Keratinocyte (primary cell): ENCODE data around the gene MSANTD1. TPM values are rescaled to one million over a fixed set of nuclear protein-coding genes. Genes with fewer than 3 reads are reported as not detected.

Source experiments
- DNase-seq: peaks from one replicate; pipeline ENCODE4 v3.0.0-alpha.2; 2011; ENCODE audit warnings: low read depth, missing footprints, low spot score
- FAIRE-seq: peaks from 2 replicates; lab custom pipeline; 2011; peaks lifted over from hg19 to GRCh38; lab: Jason Lieb, UNC
- H2AFZ ChIP-seq: 2 replicates; pipeline ENCODE4 v1.6.0; 2012; ENCODE audit warnings: low read length, control low read depth, inconsistent platforms; ENCODE audit not compliant: control insufficient read depth
- H3K27ac ChIP-seq: 2 replicates; pipeline ENCODE4 v1.5.1; 2011; ENCODE audit warnings: low read length; ENCODE audit not compliant: control insufficient read depth, insufficient read depth
- H3K27me3 ChIP-seq: 3 replicates; pipeline ENCODE4 v1.6.0; 2011; ENCODE audit warnings: low read length; ENCODE audit not compliant: control insufficient read depth, insufficient read depth; ENCODE audit errors: extremely low read depth
- H3K36me3 ChIP-seq, 2 experiments: 2 replicates in 1 of 2; 3 replicates in 1 of 2; pipeline ENCODE4 v1.5.1; 2011; ENCODE audit warnings: low read length in 2 of 2, mild to moderate bottlenecking in 1 of 2; ENCODE audit not compliant: control insufficient read depth in 2 of 2, insufficient read depth in 2 of 2; ENCODE audit errors: extremely low read depth in 1 of 2
- H3K4me1 ChIP-seq: 3 replicates; pipeline ENCODE4 v1.5.1; 2011; ENCODE audit warnings: low read length; ENCODE audit not compliant: control insufficient read depth, insufficient read depth; ENCODE audit errors: extremely low read depth
- H3K4me2 ChIP-seq: 3 replicates; pipeline ENCODE4 v1.6.0; 2011; ENCODE audit warnings: low read depth, low read length; ENCODE audit not compliant: control insufficient read depth, insufficient read depth; ENCODE audit errors: extremely low read depth
- H3K4me3 ChIP-seq, 3 experiments: fragments of 200-600 bp in 1 of 3; sonication (generic) in 1 of 3; 2 replicates in 2 of 3; 3 replicates in 1 of 3; pipeline ENCODE4 v1.5.1; 2011 to 2016; ENCODE audit warnings: low read length in 3 of 3, mild to moderate bottlenecking in 3 of 3, control low read depth in 2 of 3, inconsistent platforms in 1 of 3, low read depth in 1 of 3, mixed read lengths in 1 of 3, mixed run types in 1 of 3, moderate library complexity in 1 of 3; ENCODE audit not compliant: control insufficient read depth in 2 of 3, insufficient read depth in 2 of 3; ENCODE audit errors: extremely low read depth in 1 of 3
- H3K79me2 ChIP-seq: 2 replicates; pipeline ENCODE4 v1.6.0; 2012; ENCODE audit warnings: low read length; ENCODE audit not compliant: control insufficient read depth, insufficient read depth
- H3K9ac ChIP-seq: 3 replicates; pipeline ENCODE4 v1.6.0; 2011; ENCODE audit warnings: low read length; ENCODE audit not compliant: control insufficient read depth, insufficient read depth; ENCODE audit errors: extremely low read depth
- H3K9me1 ChIP-seq: 3 replicates; pipeline ENCODE4 v1.6.0; 2011; ENCODE audit warnings: low read length; ENCODE audit not compliant: control insufficient read depth, insufficient read depth; ENCODE audit errors: extremely low read depth
- H3K9me3 ChIP-seq: 2 replicates; pipeline ENCODE4 v1.5.1; 2012; ENCODE audit warnings: low read depth, low read length; ENCODE audit not compliant: control insufficient read depth
- H4K20me1 ChIP-seq: 3 replicates; pipeline ENCODE4 v1.6.0; 2011; ENCODE audit warnings: low read length; ENCODE audit not compliant: control insufficient read depth, insufficient read depth; ENCODE audit errors: extremely low read depth
- CTCF ChIP-seq, 3 experiments: IDR thresholded peaks in 1 of 3; conservative IDR thresholded peaks in 1 of 3; optimal IDR thresholded peaks in 1 of 3; 2 replicates in 2 of 3; 3 replicates in 1 of 3; pipeline versions ENCODE3 to v1.5.1; 2011; ENCODE audit warnings: low read length in 3 of 3, mild to moderate bottlenecking in 3 of 3, moderate library complexity in 2 of 3, control low read depth in 1 of 3, inconsistent platforms in 1 of 3; ENCODE audit not compliant: insufficient read depth in 2 of 3; ENCODE audit errors: extremely low read depth in 1 of 3
- EZH2 ChIP-seq: IDR thresholded peaks from one replicate; pipeline ENCODE4 v1.6.1; 2012; ENCODE audit warnings: inconsistent platforms, mild to moderate bottlenecking, low read length, moderate library complexity
- dilution Hi-C: fragments of 300-500 bp; cut with MboI; formaldehyde crosslinking; loops from one replicate; pipeline ENCODE4 v1.7.0; 2020; ENCODE audit warnings: low sequenced_read_pairs; ENCODE audit not compliant: extremely low pct_ligation_motif_present
- polyA minus RNA-seq, 3 experiments: library from RNA; depleted of rRNA, polyadenylated mRNA; stranded (reverse); fragments of >200 nt; gene quantifications; 1 replicate in 1 of 3; 2 replicates in 1 of 3; 3 replicates in 1 of 3; pipeline ENCODE4 v1.2.3, GENCODE V29; 2011
- polyA plus RNA-seq, 5 experiments: library from polyadenylated mRNA; depleted of rRNA in 3 of 5; stranded (reverse) in 3 of 5; stranded (forward) in 1 of 5; unstranded in 1 of 5; fragments of >200 nt; gene quantifications; 1 replicate in 1 of 5; 2 replicates in 3 of 5; 3 replicates in 1 of 5; pipeline versions ENCODE4 v1.2.1 to v1.2.3, GENCODE V29; 2011 to 2012; ENCODE audit warnings: missing spikeins in 2 of 5, low read depth in 1 of 5, low replicate concordance in 1 of 5

MSANTD1 gene
- polyA plus RNA-seq = 0.05 to 0.13 TPM in 2 of 3 replicates, not detected in the other
- polyA plus RNA-seq (2011; ENCODE audit: low read depth) = not detected
- polyA plus RNA-seq (2011; cell fraction: cytosol; rRNA removed) = not detected in 2 replicates
- polyA plus RNA-seq (2011; cell fraction: nucleus; rRNA removed) = 0.70 and 1.1 TPM in 2 replicates
- polyA plus RNA-seq (2012; ENCODE audit: low replicate concordance) = 0.06 and 0.21 TPM in 2 replicates
- 0.30 to 0.93 TPM (median 0.33 TPM) in 3 replicates for polyA minus RNA-seq
- not detected for polyA minus RNA-seq (2011; cell fraction: cytosol; rRNA and poly(A)+ RNA removed)
- 1.6 and 4.0 TPM in 2 replicates for polyA minus RNA-seq (2011; cell fraction: nucleus; rRNA and poly(A)+ RNA removed)

DNA sequence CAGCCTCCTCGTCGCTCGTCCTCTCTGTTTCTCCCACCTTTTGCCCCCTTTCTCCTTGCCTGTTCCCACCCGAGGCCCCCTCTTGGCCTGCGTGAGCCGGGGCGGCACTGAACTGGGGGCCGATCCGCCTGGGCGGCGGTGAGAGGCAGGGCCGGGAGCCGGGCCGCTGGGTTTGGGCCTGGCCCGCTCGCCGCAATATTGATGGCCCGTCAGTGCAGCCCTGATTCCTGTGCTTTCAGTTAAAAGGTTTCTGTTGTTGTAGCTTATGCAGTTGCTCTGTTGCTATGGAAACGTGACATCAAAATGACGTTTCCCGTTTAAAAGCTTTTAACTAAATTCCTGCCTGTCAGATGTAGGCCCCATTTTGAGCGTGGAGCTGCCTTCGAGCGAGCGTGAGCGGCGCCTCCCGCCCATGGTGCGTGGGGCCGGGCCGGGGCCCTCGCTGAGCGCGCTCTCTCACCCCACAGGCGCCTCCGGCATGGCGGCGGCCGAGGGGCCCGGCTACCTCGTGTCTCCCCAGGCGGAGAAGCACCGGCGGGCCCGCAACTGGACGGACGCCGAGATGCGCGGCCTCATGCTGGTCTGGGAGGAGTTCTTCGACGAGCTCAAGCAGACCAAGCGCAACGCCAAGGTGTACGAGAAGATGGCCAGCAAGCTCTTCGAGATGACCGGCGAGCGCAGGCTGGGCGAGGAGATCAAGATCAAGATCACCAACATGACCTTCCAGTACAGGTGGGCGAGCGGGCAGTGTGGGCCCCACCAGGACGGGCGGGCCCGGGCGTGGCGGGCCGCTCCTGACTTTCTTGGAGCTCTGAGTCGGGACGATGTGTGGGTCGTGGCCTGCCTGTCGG is at the start of gene MSANTD1:
Gene MSANTD1 (plus strand): TSS at position 349 of the 851 bp plus-strand sequence. CDS start 64 bp downstream, at position 413.
- no peak for FAIRE-seq
- dilution Hi-C loops = no loop called here
- no peaks in the 10 kb centered on the region for H3K4me1 ChIP-seq
- H3K79me2 ChIP-seq = no peaks in the 10 kb centered on the region
- no peak for DNase-seq
- no peak within 1 kb of the TSS for H3K4me3 ChIP-seq
- no peaks in the 10 kb centered on the region for H4K20me1 ChIP-seq
- no peak within 1 kb of the TSS for H2AFZ ChIP-seq
- peaks cover 0 to 1% of the 10 kb centered on the region in 2 experiments for H3K36me3 ChIP-seq
- H3K27ac ChIP-seq = no peak within 1 kb of the TSS
- no peak within 1 kb of the TSS for H3K9ac ChIP-seq
- TF ChIP-seq EZH2 (no peak), CTCF (optimal IDR thresholded peaks at IDR 0.05 in 1 of 3, IDR thresholded peaks at IDR 0.05 in 1 of 3, conservative IDR thresholded peaks at IDR 0.05 in 1 of 3; ENCODE audit: extremely low read depth in 1 of 3, insufficient read depth in 2 of 3, low read length in 3 of 3) (no peak)
- H3K9me1 ChIP-seq = no peaks in the 10 kb centered on the region
- H3K27me3 ChIP-seq = no peaks in the 10 kb centered on the region
- no peak within 1 kb of the TSS for H3K4me2 ChIP-seq
- H3K9me3 ChIP-seq = no peaks in the 10 kb centered on the region

- no peaks in the 10 kb centered on the region for H3K4me1 ChIP-seq
- dilution Hi-C loops = no loop called here
- no peak overlapping the region for H3K4me2 ChIP-seq
- no peak overlapping the region for H3K27ac ChIP-seq
- TF ChIP-seq EZH2 = no peak
- no peak for TF ChIP-seq CTCF (optimal IDR thresholded peaks at IDR 0.05 in 1 of 3, IDR thresholded peaks at IDR 0.05 in 1 of 3, conservative IDR thresholded peaks at IDR 0.05 in 1 of 3; ENCODE audit: extremely low read depth in 1 of 3, insufficient read depth in 2 of 3, low read length in 3 of 3)
- no peak overlapping the region for H3K4me3 ChIP-seq
- peaks cover 3% of the 10 kb centered on the region for H4K20me1 ChIP-seq
- DNase-seq (no peak), FAIRE-seq (no peak)
- no peaks in the 10 kb centered on the region for H3K9me3 ChIP-seq
- no peak overlapping the region for H2AFZ ChIP-seq
- H3K9ac ChIP-seq = no peak overlapping the region
- H3K36me3 ChIP-seq = peaks cover 15 to 26% of the 10 kb centered on the region in 2 experiments
- no peaks in the 10 kb centered on the region for H3K27me3 ChIP-seq
- H3K9me1 ChIP-seq = no peaks in the 10 kb centered on the region
- no peaks in the 10 kb centered on the region for H3K79me2 ChIP-seq
Measured at GRCh38 chr4:3199653-3200422, 49.1 kb upstream of the MSANTD1 start.
